Measurements from ENCODE around the gene CETP.

Gene CETP

GRCh38 chr16:57016831-57017230 lies 55.1 kb downstream of the CETP start:
- H3K27ac ChIP-seq (ENCODE audit: insufficient read depth, low read length, poor library complexity, severe bottlenecking), result peak overlapping the region; percentile 45
- peaks cover 52% of the 10 kb centered on the region for H3K36me3 ChIP-seq (ENCODE audit: control insufficient read depth, insufficient read depth, low read length)
- DNase-seq, result no peak
- H3K4me1 ChIP-seq (ENCODE audit: control insufficient read depth, insufficient read depth, low read length, poor library complexity, severe bottlenecking), result peaks cover 62% of the 10 kb centered on the region
- no peaks in the 10 kb centered on the region for H3K9me3 ChIP-seq (ENCODE audit: control insufficient read depth, low read length)
- no peak overlapping the region for H3K4me3 ChIP-seq (ENCODE audit: insufficient read depth, low read depth, low read length, poor library complexity, severe bottlenecking)
- H3K27me3 ChIP-seq (replicated peaks; ENCODE audit: control insufficient read depth, insufficient read depth, low read length, poor library complexity, severe bottlenecking), result no peaks in the 10 kb centered on the region

- H3K9me3 ChIP-seq (ENCODE audit: control insufficient read depth, low read length), result no peaks in the 10 kb centered on the region
- no peaks in the 10 kb centered on the region for H3K27me3 ChIP-seq (replicated peaks; ENCODE audit: control insufficient read depth, insufficient read depth, low read length, poor library complexity, severe bottlenecking)
- H3K36me3 ChIP-seq (ENCODE audit: control insufficient read depth, insufficient read depth, low read length), result peaks cover 56% of the 10 kb centered on the region
- H3K4me3 ChIP-seq (ENCODE audit: insufficient read depth, low read depth, low read length, poor library complexity, severe bottlenecking), result no peak overlapping the region
- peaks cover 62% of the 10 kb centered on the region for H3K4me1 ChIP-seq (ENCODE audit: control insufficient read depth, insufficient read depth, low read length, poor library complexity, severe bottlenecking)
- DNase-seq, result no peak
- H3K27ac ChIP-seq (ENCODE audit: insufficient read depth, low read length, poor library complexity, severe bottlenecking), result peak overlapping the region; percentile 45
Observed at GRCh38 chr16:57017251-57017650, 55.5 kb downstream of the CETP start.

GRCh38 chr16:57019746-57020145 lies 58.0 kb downstream of the CETP start:
- no peak for DNase-seq
- no peak overlapping the region for H3K4me3 ChIP-seq (ENCODE audit: insufficient read depth, low read depth, low read length, poor library complexity, severe bottlenecking)
- peak overlapping the region; percentile 23 for H3K27ac ChIP-seq (ENCODE audit: insufficient read depth, low read length, poor library complexity, severe bottlenecking)
- no peaks in the 10 kb centered on the region for H3K27me3 ChIP-seq (replicated peaks; ENCODE audit: control insufficient read depth, insufficient read depth, low read length, poor library complexity, severe bottlenecking)
- peaks cover 65% of the 10 kb centered on the region for H3K4me1 ChIP-seq (ENCODE audit: control insufficient read depth, insufficient read depth, low read length, poor library complexity, severe bottlenecking)
- H3K36me3 ChIP-seq (ENCODE audit: control insufficient read depth, insufficient read depth, low read length), result peaks cover 59% of the 10 kb centered on the region
- H3K9me3 ChIP-seq (ENCODE audit: control insufficient read depth, low read length), result no peaks in the 10 kb centered on the region

GRCh38 chr16:57020651-57021050 lies 58.9 kb downstream of the CETP start:
- Histone ChIP-seq H3K27me3 (replicated peaks; ENCODE audit: control insufficient read depth, insufficient read depth, low read length, poor library complexity, severe bottlenecking) (no peaks in the 10 kb centered on the region), H3K4me1 (ENCODE audit: control insufficient read depth, insufficient read depth, low read length, poor library complexity, severe bottlenecking) (peaks cover 61% of the 10 kb centered on the region), H3K27ac (ENCODE audit: insufficient read depth, low read length, poor library complexity, severe bottlenecking) (no peak overlapping the region), H3K36me3 (ENCODE audit: control insufficient read depth, insufficient read depth, low read length) (peaks cover 62% of the 10 kb centered on the region), H3K4me3 (ENCODE audit: insufficient read depth, low read depth, low read length, poor library complexity, severe bottlenecking) (no peak overlapping the region), H3K9me3 (ENCODE audit: control insufficient read depth, low read length) (no peaks in the 10 kb centered on the region)
- no peak for DNase-seq

GRCh38 chr16:57021757-57022156 lies 60.0 kb downstream of the CETP start:
- H3K27ac ChIP-seq (ENCODE audit: insufficient read depth, low read length, poor library complexity, severe bottlenecking), result peak overlapping the region; percentile 63
- H3K4me3 ChIP-seq (ENCODE audit: insufficient read depth, low read depth, low read length, poor library complexity, severe bottlenecking), result no peak overlapping the region
- no peaks in the 10 kb centered on the region for H3K9me3 ChIP-seq (ENCODE audit: control insufficient read depth, low read length)
- no peaks in the 10 kb centered on the region for H3K27me3 ChIP-seq (replicated peaks; ENCODE audit: control insufficient read depth, insufficient read depth, low read length, poor library complexity, severe bottlenecking)
- H3K36me3 ChIP-seq (ENCODE audit: control insufficient read depth, insufficient read depth, low read length), result peaks cover 72% of the 10 kb centered on the region
- peaks cover 63% of the 10 kb centered on the region for H3K4me1 ChIP-seq (ENCODE audit: control insufficient read depth, insufficient read depth, low read length, poor library complexity, severe bottlenecking)
- no peak for DNase-seq

GRCh38 chr16:57022445-57022844 lies 60.7 kb downstream of the CETP start:
- Histone ChIP-seq H3K4me1 (ENCODE audit: control insufficient read depth, insufficient read depth, low read length, poor library complexity, severe bottlenecking) (peaks cover 57% of the 10 kb centered on the region), H3K9me3 (ENCODE audit: control insufficient read depth, low read length) (no peaks in the 10 kb centered on the region), H3K4me3 (ENCODE audit: insufficient read depth, low read depth, low read length, poor library complexity, severe bottlenecking) (no peak overlapping the region), H3K36me3 (ENCODE audit: control insufficient read depth, insufficient read depth, low read length) (peaks cover 68% of the 10 kb centered on the region), H3K27ac (ENCODE audit: insufficient read depth, low read length, poor library complexity, severe bottlenecking) (peak overlapping the region; percentile 63), H3K27me3 (replicated peaks; ENCODE audit: control insufficient read depth, insufficient read depth, low read length, poor library complexity, severe bottlenecking) (no peaks in the 10 kb centered on the region)
- no peak for DNase-seq

GRCh38 chr16:57023541-57024249 lies 61.9 kb downstream of the CETP start:
- DNase-seq, result peak; percentile 61 to 78 (median 68)
- H3K36me3 ChIP-seq (ENCODE audit: control insufficient read depth, insufficient read depth, low read length), result peaks cover 66% of the 10 kb centered on the region
- peak overlapping the region; percentile 63 for H3K27ac ChIP-seq (ENCODE audit: insufficient read depth, low read length, poor library complexity, severe bottlenecking)
- peaks cover 57% of the 10 kb centered on the region for H3K4me1 ChIP-seq (ENCODE audit: control insufficient read depth, insufficient read depth, low read length, poor library complexity, severe bottlenecking)
- peak overlapping the region; percentile 24 for H3K4me3 ChIP-seq (ENCODE audit: insufficient read depth, low read depth, low read length, poor library complexity, severe bottlenecking)
- no peaks in the 10 kb centered on the region for H3K27me3 ChIP-seq (replicated peaks; ENCODE audit: control insufficient read depth, insufficient read depth, low read length, poor library complexity, severe bottlenecking)
- no peaks in the 10 kb centered on the region for H3K9me3 ChIP-seq (ENCODE audit: control insufficient read depth, low read length)

GRCh38 chr16:57024894-57025680 lies 63.3 kb downstream of the CETP start:
- Histone ChIP-seq H3K4me1 (ENCODE audit: control insufficient read depth, insufficient read depth, low read length, poor library complexity, severe bottlenecking) (peaks cover 57% of the 10 kb centered on the region), H3K27me3 (replicated peaks; ENCODE audit: control insufficient read depth, insufficient read depth, low read length, poor library complexity, severe bottlenecking) (no peaks in the 10 kb centered on the region), H3K36me3 (ENCODE audit: control insufficient read depth, insufficient read depth, low read length) (peaks cover 66% of the 10 kb centered on the region), H3K9me3 (ENCODE audit: control insufficient read depth, low read length) (no peaks in the 10 kb centered on the region), H3K27ac (ENCODE audit: insufficient read depth, low read length, poor library complexity, severe bottlenecking) (no peak overlapping the region), H3K4me3 (ENCODE audit: insufficient read depth, low read depth, low read length, poor library complexity, severe bottlenecking) (no peak overlapping the region)
- DNase-seq, result no peak

GRCh38 chr16:57025941-57026777 lies 64.4 kb downstream of the CETP start:
- Histone ChIP-seq H3K4me3 (ENCODE audit: insufficient read depth, low read depth, low read length, poor library complexity, severe bottlenecking) (no peak overlapping the region), H3K27ac (ENCODE audit: insufficient read depth, low read length, poor library complexity, severe bottlenecking) (no peak overlapping the region), H3K9me3 (ENCODE audit: control insufficient read depth, low read length) (no peaks in the 10 kb centered on the region), H3K4me1 (ENCODE audit: control insufficient read depth, insufficient read depth, low read length, poor library complexity, severe bottlenecking) (peaks cover 48% of the 10 kb centered on the region), H3K36me3 (ENCODE audit: control insufficient read depth, insufficient read depth, low read length) (peaks cover 64% of the 10 kb centered on the region), H3K27me3 (replicated peaks; ENCODE audit: control insufficient read depth, insufficient read depth, low read length, poor library complexity, severe bottlenecking) (no peaks in the 10 kb centered on the region)
- no peak for DNase-seq

- H3K27me3 ChIP-seq (replicated peaks; ENCODE audit: control insufficient read depth, insufficient read depth, low read length, poor library complexity, severe bottlenecking), result no peaks in the 10 kb centered on the region
- H3K9me3 ChIP-seq (ENCODE audit: control insufficient read depth, low read length), result no peaks in the 10 kb centered on the region
- no peak overlapping the region for H3K4me3 ChIP-seq (ENCODE audit: insufficient read depth, low read depth, low read length, poor library complexity, severe bottlenecking)
- H3K27ac ChIP-seq (ENCODE audit: insufficient read depth, low read length, poor library complexity, severe bottlenecking), result no peak overlapping the region
- peaks cover 42% of the 10 kb centered on the region for H3K4me1 ChIP-seq (ENCODE audit: control insufficient read depth, insufficient read depth, low read length, poor library complexity, severe bottlenecking)
- peaks cover 64% of the 10 kb centered on the region for H3K36me3 ChIP-seq (ENCODE audit: control insufficient read depth, insufficient read depth, low read length)
- DNase-seq, result no peak
Observed at GRCh38 chr16:57026778-57027062, 65.0 kb downstream of the CETP start.

Data from effector memory CD4-positive, alpha-beta T cell (primary cell).